Progenitor cell of endocrine pancreas (in vitro differentiated cells): ENCODE data around the gene RHNO1. TPM values are rescaled to one million over a fixed set of nuclear protein-coding genes. Genes with fewer than 3 reads are reported as not detected.
A peak's percentile ranks its signal among the peaks of the same experiment; 100 is the strongest.

Experiments
- DNase-seq: peaks from one replicate; pipeline ENCODE4 v3.0.0; 2021; ENCODE audit warnings: low spot score; ENCODE audit not compliant: unreplicated experiment
- H3K27ac Mint-ChIP-seq: 2 replicates; pipeline ENCODE4 v1.8.0; 2021; ENCODE audit warnings: mild to moderate bottlenecking, moderate library complexity, mixed read lengths
- H3K27me3 Mint-ChIP-seq: 2 replicates; pipeline ENCODE4 v1.8.0; 2021; ENCODE audit warnings: mixed read lengths
- H3K36me3 Mint-ChIP-seq: 2 replicates; pipeline ENCODE4 v1.8.0; 2022; ENCODE audit warnings: mixed read lengths; ENCODE audit not compliant: insufficient read depth
- H3K4me1 Mint-ChIP-seq: 2 replicates; pipeline ENCODE4 v1.8.0; 2021; ENCODE audit warnings: low read depth, mixed read lengths
- H3K4me3 Mint-ChIP-seq: 2 replicates; pipeline ENCODE4 v1.8.0; 2021; ENCODE audit warnings: low read depth, mild to moderate bottlenecking, moderate library complexity, mixed read lengths
- H3K9me3 Mint-ChIP-seq: 2 replicates; pipeline ENCODE4 v1.8.0; 2021; ENCODE audit warnings: low read depth, mixed read lengths
- CTCF ChIP-seq: fragments of 200-600 bp; sonication (generic); IDR thresholded peaks from one replicate; pipeline ENCODE4 v1.5.0; 2021; ENCODE audit warnings: antibody characterized with exemption, mild to moderate bottlenecking; ENCODE audit not compliant: unreplicated experiment
- long read RNA-seq: library from polyadenylated mRNA; unstranded; transcript quantifications from one replicate; pipeline ENCODE4 v2.0.0, GENCODE V29; 2020
- total RNA-seq: library from RNA; stranded (reverse); gene quantifications from 2 replicates; pipeline ENCODE4 v1.2.1, GENCODE V29; 2021

The RHNO1 gene
- total RNA-seq = 54.3 and 57.7 TPM in 2 replicates
- long read RNA-seq, transcript RHNO1-203 (2 exons, 1,605 nt) = minor isoform, 6 of 134 reads
- long read RNA-seq, transcript RHNO1-204 (3 exons, 1,870 nt) = major isoform, 113 of 134 reads
- long read RNA-seq, partial matches to known transcripts = 7 of 134 reads
- long read RNA-seq, other reads (novel, unspliced or antisense) = 2 of 134 reads

GRCh38 chr12:2877047-2877952 is at the start of gene RHNO1, which contains the start of gene FOXM1:
Gene RHNO1 (plus strand): TSS chr12:2877223. CDS start chr12:2885367, 8,144 bp downstream.
Gene FOXM1 (minus strand): TSS chr12:2877174. CDS start chr12:2874478, 2,696 bp downstream.
- Mint-ChIP-seq H3K27me3 (no peaks in the 10 kb centered on the region), H3K36me3 (peaks cover 9% of the 10 kb centered on the region), H3K27ac (peak within 1 kb of the TSS; percentile 98), H3K9me3 (no peaks in the 10 kb centered on the region), H3K4me3 (peak within 1 kb of the TSS; percentile 95), H3K4me1 (peaks cover 25% of the 10 kb centered on the region)
- DNase-seq = peak; percentile 98
- TF ChIP-seq CTCF = peak; percentile 20

- Mint-ChIP-seq H3K9me3 (no peaks in the 10 kb centered on the region), H3K27ac (no peak overlapping the region), H3K36me3 (peaks cover 25% of the 10 kb centered on the region), H3K4me1 (no peaks in the 10 kb centered on the region), H3K4me3 (no peak overlapping the region), H3K27me3 (peaks cover 1% of the 10 kb centered on the region)
- no peak for DNase-seq
- no peak for TF ChIP-seq CTCF
Observed at GRCh38 chr12:2829275-2829674, 47.7 kb upstream of the RHNO1 start.

GRCh38 chr12:2832550-2833127 is 44.4 kb upstream of the RHNO1 start:
- no peaks in the 10 kb centered on the region for H3K9me3 Mint-ChIP-seq
- TF ChIP-seq CTCF = no peak
- H3K4me1 Mint-ChIP-seq = peaks cover 3% of the 10 kb centered on the region
- H3K36me3 Mint-ChIP-seq = peaks cover 22% of the 10 kb centered on the region
- no peak overlapping the region for H3K27ac Mint-ChIP-seq
- no peak overlapping the region for H3K4me3 Mint-ChIP-seq
- H3K27me3 Mint-ChIP-seq = peaks cover 13% of the 10 kb centered on the region
- DNase-seq = no peak

GRCh38 chr12:2833327-2833726 is 43.7 kb upstream of the RHNO1 start:
- Mint-ChIP-seq H3K27me3 (peaks cover 13% of the 10 kb centered on the region), H3K27ac (no peak overlapping the region), H3K36me3 (peaks cover 19% of the 10 kb centered on the region), H3K4me3 (no peak overlapping the region), H3K9me3 (no peaks in the 10 kb centered on the region), H3K4me1 (peaks cover 3% of the 10 kb centered on the region)
- TF ChIP-seq CTCF = no peak
- no peak for DNase-seq

- Mint-ChIP-seq H3K9me3 (no peaks in the 10 kb centered on the region), H3K36me3 (peaks cover 18% of the 10 kb centered on the region), H3K4me3 (no peak overlapping the region), H3K27me3 (peaks cover 13% of the 10 kb centered on the region), H3K4me1 (peaks cover 3% of the 10 kb centered on the region), H3K27ac (no peak overlapping the region)
- TF ChIP-seq CTCF = no peak
- no peak for DNase-seq
Observed at GRCh38 chr12:2833810-2834209, 43.2 kb upstream of the RHNO1 start.
